Upper lobe of right lung (tissue), 1 donor: ENCODE data around the gene TCP11L2. TPM values are rescaled to one million over a fixed set of nuclear protein-coding genes. Genes with fewer than 3 reads are reported as not detected.
A peak's percentile ranks its signal among the peaks of the same experiment; 100 is the strongest.
"Not testable (repeated sequence)": the region's sequence is repeated elsewhere in the genome, so short reads cannot be mapped to it uniquely, and the experiment has no call there.

Experiments used
- ATAC-seq: fragments of 200-7000 bp; cut with Tn5 transposase; one replicate; pipeline ENCODE4 v1.9.1; 2020; ENCODE audit warnings: mild to moderate bottlenecking, moderate library complexity
- DNase-seq: peaks from one replicate; pipeline ENCODE4 v3.0.0-alpha.2; 2020
- H3K27ac ChIP-seq: fragments of 200-600 bp; one replicate; pipeline ENCODE4 v1.8.0; 2022
- H3K27me3 ChIP-seq: fragments of 200-600 bp; one replicate; pipeline ENCODE4 v1.8.0; 2022; ENCODE audit warnings: mild to moderate bottlenecking
- H3K36me3 ChIP-seq: fragments of 200-600 bp; one replicate; pipeline ENCODE4 v1.8.0; 2022
- H3K4me1 ChIP-seq: fragments of 200-600 bp; one replicate; pipeline ENCODE4 v1.8.0; 2022
- H3K4me3 ChIP-seq: fragments of 200-600 bp; one replicate; pipeline ENCODE4 v1.8.0; 2022; ENCODE audit warnings: mild to moderate bottlenecking
- H3K9me3 ChIP-seq: fragments of 200-600 bp; one replicate; pipeline ENCODE4 v1.8.0; 2022
- intact Hi-C: fragments of 100-400 bp; cut with DNase I; formaldehyde crosslinking; loops from one replicate; pipeline ENCODE4 v1.11.0; 2022
- total RNA-seq: library from RNA; stranded (reverse); fragmentation: NEBNext Ultra II Directional; extraction: Animal tissue kit (Norgen Biotek cat#: 25700); gene quantifications from one replicate; pipeline ENCODE4 v1.2.1, GENCODE V29; 2021
- TF ChIP-seq, protein P1 (sequence below): fragments of 200-600 bp; IDR thresholded peaks from one replicate; pipeline ENCODE4 v1.8.0; 2022; ENCODE audit warnings: antibody characterized with exemption
- donor health status: DM: no; HTN: yes; CAD: no; lungs with severe emphysema.

TCP11L2 gene
- total RNA-seq, 1 donor from 2014 or later = 37.7 TPM

DNA sequence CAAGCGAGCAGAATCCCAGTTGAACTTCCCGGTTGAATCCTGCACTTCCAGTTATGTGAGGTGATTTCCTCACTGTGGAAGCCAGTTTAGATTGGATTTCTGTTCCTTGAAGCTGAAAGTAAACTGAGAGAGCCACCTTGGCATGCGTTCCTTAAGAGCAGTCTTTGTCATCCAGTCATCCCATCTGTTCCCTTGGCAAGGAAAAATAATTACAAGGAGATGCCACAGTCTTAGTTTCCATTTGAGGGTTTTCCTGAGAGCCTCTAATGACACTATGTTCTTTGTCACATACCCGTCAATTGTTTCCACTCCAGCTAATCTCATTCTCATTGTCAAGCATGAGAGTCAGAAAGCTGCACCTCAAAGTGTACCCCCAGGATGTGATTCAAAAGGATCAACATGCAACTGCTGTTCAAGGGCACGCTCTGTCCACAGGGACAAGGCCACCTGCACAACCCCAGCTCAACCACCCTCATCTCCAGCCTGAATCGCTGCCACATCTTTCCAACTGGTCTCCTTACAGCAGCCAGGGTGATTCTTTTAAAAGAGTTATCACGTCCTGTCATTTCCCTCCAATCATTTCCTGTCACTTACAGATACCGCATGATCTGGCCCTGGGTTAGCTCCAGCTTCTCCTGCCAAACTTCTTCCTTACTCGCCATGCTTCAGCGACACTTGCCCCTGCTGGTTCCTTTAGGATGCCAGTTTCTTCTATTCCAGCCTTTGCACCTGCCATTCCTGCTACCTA, 18.0 kb upstream of the TCP11L2 start:
- DNase-seq (no peak), ATAC-seq (no peak)
- intact Hi-C loops = loop anchor here (5.0 kb wide), 1 partner anchor 57 kb away; no protein-coding TSS in a partner anchor
- no peaks in the 10 kb centered on the region for H3K27me3 ChIP-seq
- TF ChIP-seq, protein P1, sequence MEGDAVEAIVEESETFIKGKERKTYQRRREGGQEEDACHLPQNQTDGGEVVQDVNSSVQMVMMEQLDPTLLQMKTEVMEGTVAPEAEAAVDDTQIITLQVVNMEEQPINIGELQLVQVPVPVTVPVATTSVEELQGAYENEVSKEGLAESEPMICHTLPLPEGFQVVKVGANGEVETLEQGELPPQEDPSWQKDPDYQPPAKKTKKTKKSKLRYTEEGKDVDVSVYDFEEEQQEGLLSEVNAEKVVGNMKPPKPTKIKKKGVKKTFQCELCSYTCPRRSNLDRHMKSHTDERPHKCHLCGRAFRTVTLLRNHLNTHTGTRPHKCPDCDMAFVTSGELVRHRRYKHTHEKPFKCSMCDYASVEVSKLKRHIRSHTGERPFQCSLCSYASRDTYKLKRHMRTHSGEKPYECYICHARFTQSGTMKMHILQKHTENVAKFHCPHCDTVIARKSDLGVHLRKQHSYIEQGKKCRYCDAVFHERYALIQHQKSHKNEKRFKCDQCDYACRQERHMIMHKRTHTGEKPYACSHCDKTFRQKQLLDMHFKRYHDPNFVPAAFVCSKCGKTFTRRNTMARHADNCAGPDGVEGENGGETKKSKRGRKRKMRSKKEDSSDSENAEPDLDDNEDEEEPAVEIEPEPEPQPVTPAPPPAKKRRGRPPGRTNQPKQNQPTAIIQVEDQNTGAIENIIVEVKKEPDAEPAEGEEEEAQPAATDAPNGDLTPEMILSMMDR = no peak
- H3K4me1 ChIP-seq = no peaks in the 10 kb centered on the region
- H3K9me3 ChIP-seq = no peaks in the 10 kb centered on the region
- H3K27ac ChIP-seq = no peak overlapping the region
- H3K36me3 ChIP-seq = no peaks in the 10 kb centered on the region
- H3K4me3 ChIP-seq = no peak overlapping the region

DNA sequence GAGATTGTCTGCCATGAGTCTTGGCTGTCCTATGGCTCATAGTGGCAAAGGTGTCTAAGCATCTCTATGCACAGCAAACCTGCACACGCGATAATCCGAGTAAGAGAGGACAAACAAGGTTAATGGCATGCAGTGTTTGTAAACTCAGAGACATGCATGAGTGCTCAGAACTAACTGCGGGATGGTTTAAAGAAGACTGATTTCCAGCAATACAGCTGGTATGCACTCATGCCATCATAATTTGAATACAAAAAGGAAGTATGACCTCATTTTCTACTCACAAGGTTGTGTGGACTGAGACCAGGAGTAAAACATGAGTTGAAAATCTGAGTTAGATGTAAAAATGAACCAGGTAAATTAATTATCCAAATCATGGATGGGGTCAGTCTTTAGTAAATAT, 16.6 kb upstream of the TCP11L2 start:
- no peaks in the 10 kb centered on the region for H3K27me3 ChIP-seq
- no peaks in the 10 kb centered on the region for H3K36me3 ChIP-seq
- no peak overlapping the region for H3K4me3 ChIP-seq
- TF ChIP-seq, protein P1 = no peak
- H3K27ac ChIP-seq = no peak overlapping the region
- intact Hi-C loops = no loop called here
- H3K9me3 ChIP-seq = no peaks in the 10 kb centered on the region
- ATAC-seq (no peak), DNase-seq (no peak)
- H3K4me1 ChIP-seq = no peaks in the 10 kb centered on the region

DNA sequence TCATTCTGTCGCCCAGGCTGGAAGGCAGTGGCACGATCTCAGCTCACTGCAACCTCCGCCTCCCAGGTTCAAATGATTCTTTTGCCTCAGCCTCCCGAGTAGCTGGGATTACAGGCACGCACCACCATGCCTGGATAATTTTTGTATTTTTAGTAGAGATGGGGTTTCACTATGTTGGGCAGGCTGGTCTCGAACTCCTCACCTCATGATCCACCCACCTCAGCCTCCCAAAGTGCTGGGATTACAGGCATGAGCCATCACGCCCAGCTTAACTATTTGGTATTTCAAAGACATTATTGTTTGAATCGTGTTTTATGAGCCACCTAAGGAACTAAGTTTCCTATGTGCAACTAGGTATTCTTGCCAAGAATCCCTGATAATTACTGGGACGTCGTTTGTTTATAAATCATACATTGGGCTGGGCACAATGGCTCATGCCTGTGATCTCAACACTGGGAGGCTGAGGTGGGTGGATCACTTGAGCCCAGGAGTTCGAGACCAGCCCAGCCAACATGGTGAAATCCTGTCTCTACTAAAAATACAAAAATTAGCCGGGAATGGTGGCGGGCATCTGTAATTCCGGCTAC, 15.9 kb upstream of the TCP11L2 start:
- H3K4me3 ChIP-seq, H3K36me3 ChIP-seq, H3K27me3 ChIP-seq, H3K4me1 ChIP-seq, intact Hi-C loops, H3K9me3 ChIP-seq, DNase-seq, ATAC-seq, H3K27ac ChIP-seq: not testable (repeated sequence)

DNA sequence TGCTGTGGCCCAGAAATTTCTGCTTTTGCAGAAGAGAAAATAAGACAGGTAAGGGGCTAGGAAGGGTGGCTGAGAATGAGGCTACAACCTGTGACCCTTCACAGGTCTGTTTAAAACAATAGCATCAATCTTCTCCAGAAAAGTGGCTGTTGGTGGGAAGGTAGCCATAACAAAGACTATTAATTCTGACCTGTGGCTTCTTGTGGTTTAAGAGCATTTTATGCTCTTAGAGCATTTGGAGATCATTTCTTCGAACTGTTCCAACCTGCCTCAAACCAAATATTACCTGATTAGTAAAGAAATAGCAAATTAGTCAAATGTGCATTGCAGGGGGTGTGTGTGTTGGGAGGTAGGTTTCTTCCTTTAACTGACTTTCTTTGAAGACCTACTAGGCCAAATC, 15.2 kb upstream of the TCP11L2 start:
- ATAC-seq (no peak), DNase-seq (no peak)
- Histone ChIP-seq H3K27me3 (no peaks in the 10 kb centered on the region), H3K4me3 (no peak overlapping the region), H3K36me3 (no peaks in the 10 kb centered on the region), H3K27ac (no peak overlapping the region), H3K9me3 (no peaks in the 10 kb centered on the region), H3K4me1 (no peaks in the 10 kb centered on the region)
- TF ChIP-seq, protein P1 = no peak
- intact Hi-C loops = no loop called here

DNA sequence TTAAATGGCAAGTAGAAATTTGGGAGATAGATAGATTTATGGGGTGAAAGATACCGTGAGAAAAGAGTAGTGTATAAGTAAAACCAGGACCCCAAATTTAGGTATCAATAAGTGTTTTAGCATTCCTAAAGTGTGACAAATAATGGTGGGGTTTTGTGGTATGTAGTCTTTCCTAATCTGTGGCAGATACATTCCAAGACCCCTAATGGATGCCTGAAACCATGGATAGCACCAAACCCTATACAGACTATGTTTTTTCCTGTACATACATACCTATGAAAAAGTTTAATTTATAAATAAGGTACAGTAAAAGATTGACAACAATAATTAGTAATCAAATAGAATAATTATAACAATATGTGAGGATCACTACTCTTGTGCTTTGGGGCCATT, 14.4 kb upstream of the TCP11L2 start:
- intact Hi-C loops = no loop called here
- ATAC-seq = no peak
- no peaks in the 10 kb centered on the region for H3K9me3 ChIP-seq
- TF ChIP-seq, protein P1 = no peak
- no peaks in the 10 kb centered on the region for H3K36me3 ChIP-seq
- DNase-seq = no peak
- H3K4me3 ChIP-seq = no peak overlapping the region
- H3K4me1 ChIP-seq = no peaks in the 10 kb centered on the region
- no peaks in the 10 kb centered on the region for H3K27me3 ChIP-seq
- no peak overlapping the region for H3K27ac ChIP-seq

DNA sequence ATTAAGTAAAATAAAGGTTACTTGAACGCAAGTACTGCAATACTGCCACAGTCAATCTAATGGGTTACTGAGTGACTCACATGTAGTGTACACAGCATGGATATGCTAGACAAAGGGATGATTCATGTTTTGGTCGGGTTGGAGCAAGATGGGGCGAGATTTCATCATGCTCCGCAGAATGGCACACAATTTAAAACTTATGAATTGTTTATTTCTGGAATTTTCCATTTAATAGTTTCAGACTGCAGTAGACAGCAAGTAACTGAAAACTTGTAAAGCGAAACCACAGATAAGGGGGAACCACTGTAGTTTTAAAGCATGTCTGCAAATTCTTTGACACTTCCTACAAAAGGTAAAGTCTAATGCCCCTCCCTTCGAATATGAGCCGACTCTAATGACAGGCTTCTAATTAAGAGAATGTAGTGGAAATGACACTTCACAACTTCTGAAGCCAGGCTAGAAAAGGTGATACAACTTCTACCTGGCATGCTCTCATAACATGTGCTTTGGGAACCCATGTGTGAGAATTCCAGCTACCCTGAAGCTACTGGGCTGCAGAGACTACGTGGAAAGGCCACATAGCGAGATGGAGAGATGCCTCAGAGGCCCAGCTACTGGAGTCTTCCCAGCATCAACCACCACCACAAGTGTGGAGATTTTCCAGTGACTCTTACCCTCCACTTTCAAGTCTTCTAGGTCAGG, 13.9 kb upstream of the TCP11L2 start:
- Histone ChIP-seq H3K4me3 (no peak overlapping the region), H3K9me3 (no peaks in the 10 kb centered on the region), H3K27ac (no peak overlapping the region), H3K36me3 (no peaks in the 10 kb centered on the region), H3K27me3 (no peaks in the 10 kb centered on the region), H3K4me1 (no peaks in the 10 kb centered on the region)
- ATAC-seq = peak; percentile 65
- DNase-seq = no peak
- TF ChIP-seq, protein P1 = no peak
- intact Hi-C loops = no loop called here
